Immature natural killer cell (primary cell): ENCODE measurements around the gene IL33. TPM values are rescaled to one million over a fixed set of nuclear protein-coding genes. Genes with fewer than 3 reads are reported as not detected.

Experiments
- DNase-seq, 3 donors: peaks; one replicate each; pipeline ENCODE4 v3.0.0; 2022; ENCODE audit warnings: mixed read lengths in 1 of 3
- H3K27ac Mint-ChIP-seq, 6 donors: one replicate each; pipeline ENCODE4 v1.8.0; 2020; ENCODE audit warnings: mixed read lengths in 6 of 6, mild to moderate bottlenecking in 5 of 6, inconsistent platforms in 4 of 6, moderate library complexity in 3 of 6
- H3K27me3 Mint-ChIP-seq, 3 donors: one replicate each; pipeline ENCODE4 v1.8.0; 2020 to 2021; ENCODE audit warnings: low read depth in 3 of 3, mild to moderate bottlenecking in 3 of 3, mixed read lengths in 3 of 3, moderate library complexity in 3 of 3, inconsistent platforms in 1 of 3
- H3K36me3 Mint-ChIP-seq, 3 donors: one replicate each; pipeline ENCODE4 v1.8.0; 2020; ENCODE audit warnings: mixed read lengths in 3 of 3, inconsistent platforms in 2 of 3, mild to moderate bottlenecking in 2 of 3
- H3K4me1 Mint-ChIP-seq, 2 donors: one replicate each; pipeline ENCODE4 v1.8.0; 2020; ENCODE audit warnings: inconsistent platforms in 2 of 2, mild to moderate bottlenecking in 2 of 2, mixed read lengths in 2 of 2, moderate library complexity in 1 of 2
- H3K4me3 Mint-ChIP-seq, 5 donors: one replicate each; pipeline ENCODE4 v1.8.0; 2020; ENCODE audit warnings: mild to moderate bottlenecking in 5 of 5, mixed read lengths in 5 of 5, inconsistent platforms in 3 of 5, moderate library complexity in 3 of 5
- H3K9me3 Mint-ChIP-seq, 6 donors: one replicate each; pipeline ENCODE4 v1.8.0; 2020; ENCODE audit warnings: mild to moderate bottlenecking in 6 of 6, mixed read lengths in 6 of 6, inconsistent platforms in 4 of 6, moderate library complexity in 3 of 6
- polyA plus RNA-seq, 3 donors: library from polyadenylated mRNA; unstranded; fragments of 300-500 nt; fragmentation: Illumina TruSeq; gene quantifications; one replicate each; pipeline ENCODE4 v1.2.3, GENCODE V29; 2021

Gene IL33
- polyA plus RNA-seq, 3 donors from 2014 or later = not detected

DNA sequence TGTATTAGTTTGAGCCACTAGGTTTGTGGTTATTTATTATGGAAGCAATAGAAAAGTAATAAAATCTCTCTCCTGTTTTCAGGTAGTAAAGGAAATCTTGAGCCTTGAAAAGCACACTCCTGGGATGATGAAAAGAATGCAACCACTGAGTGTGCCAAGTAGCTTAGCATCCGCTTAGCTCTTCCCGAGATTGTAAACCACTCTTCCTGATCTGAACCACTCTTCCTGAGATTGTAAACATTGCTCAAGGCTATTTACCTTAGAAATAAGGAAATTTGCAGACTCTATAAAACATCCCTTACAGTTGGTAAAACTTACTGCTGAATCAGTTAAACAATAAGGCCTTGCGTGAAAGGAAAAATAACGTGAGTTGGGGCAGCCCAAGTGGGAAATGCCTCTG, 17.4 kb upstream of the IL33 start:
- Mint-ChIP-seq H3K27ac (no peak overlapping the region), H3K36me3 (no peaks in the 10 kb centered on the region), H3K4me3 (no peak overlapping the region), H3K9me3 (no peaks in the 10 kb centered on the region), H3K4me1 (no peaks in the 10 kb centered on the region), H3K27me3 (peaks cover 0 to 3% (median 2%) of the 10 kb centered on the region in 3 donors)
- no peak for DNase-seq

DNA sequence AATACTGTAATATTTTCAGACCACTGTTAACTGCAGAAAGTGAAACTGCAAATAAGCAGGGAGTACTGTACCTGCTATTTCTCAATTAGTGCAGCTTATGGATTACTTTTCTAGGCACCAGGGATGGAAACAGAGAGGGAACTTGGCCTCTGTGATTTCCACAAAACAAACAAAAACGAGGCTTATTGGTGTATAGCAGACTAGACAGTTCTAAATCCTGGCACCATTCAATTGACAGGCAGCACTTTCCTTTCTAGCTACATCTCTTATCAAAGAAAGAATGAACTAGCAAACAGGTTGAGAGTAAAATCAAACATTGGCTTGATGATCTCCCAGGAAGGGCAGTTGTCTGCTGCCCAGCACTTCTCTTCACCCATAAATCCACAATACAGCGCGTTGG, 16.0 kb upstream of the IL33 start:
- peaks cover 0 to 6% (median 2%) of the 10 kb centered on the region in 3 donors for H3K27me3 Mint-ChIP-seq
- no peak overlapping the region for H3K27ac Mint-ChIP-seq
- no peaks in the 10 kb centered on the region for H3K36me3 Mint-ChIP-seq
- no peaks in the 10 kb centered on the region for H3K4me1 Mint-ChIP-seq
- no peaks in the 10 kb centered on the region for H3K9me3 Mint-ChIP-seq
- DNase-seq = no peak
- H3K4me3 Mint-ChIP-seq = no peak overlapping the region

DNA sequence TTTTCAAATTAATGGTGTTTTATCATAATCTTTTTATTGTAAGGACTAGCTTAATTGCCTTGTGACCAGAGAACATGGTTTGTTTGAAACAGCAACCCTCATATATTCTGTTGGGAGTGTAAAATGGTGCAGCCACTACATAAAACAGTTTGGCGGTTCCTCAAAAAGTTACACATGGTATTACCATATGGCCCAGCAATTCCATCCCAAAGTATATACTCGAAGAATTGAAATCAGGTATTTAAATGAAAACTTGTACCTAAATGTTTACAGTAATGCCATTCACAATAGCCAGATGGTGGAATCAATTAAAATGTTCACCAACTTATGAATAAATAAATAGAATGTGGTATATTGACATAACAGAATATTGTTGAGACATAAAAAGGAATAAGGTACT, 14.8 kb upstream of the IL33 start:
- H3K9me3 Mint-ChIP-seq = no peaks in the 10 kb centered on the region
- peaks cover 1 to 15% (median 2%) of the 10 kb centered on the region in 3 donors for H3K27me3 Mint-ChIP-seq
- no peak overlapping the region for H3K27ac Mint-ChIP-seq
- no peaks in the 10 kb centered on the region for H3K4me1 Mint-ChIP-seq
- DNase-seq = no peak
- H3K36me3 Mint-ChIP-seq = no peaks in the 10 kb centered on the region
- H3K4me3 Mint-ChIP-seq = no peak overlapping the region

DNA sequence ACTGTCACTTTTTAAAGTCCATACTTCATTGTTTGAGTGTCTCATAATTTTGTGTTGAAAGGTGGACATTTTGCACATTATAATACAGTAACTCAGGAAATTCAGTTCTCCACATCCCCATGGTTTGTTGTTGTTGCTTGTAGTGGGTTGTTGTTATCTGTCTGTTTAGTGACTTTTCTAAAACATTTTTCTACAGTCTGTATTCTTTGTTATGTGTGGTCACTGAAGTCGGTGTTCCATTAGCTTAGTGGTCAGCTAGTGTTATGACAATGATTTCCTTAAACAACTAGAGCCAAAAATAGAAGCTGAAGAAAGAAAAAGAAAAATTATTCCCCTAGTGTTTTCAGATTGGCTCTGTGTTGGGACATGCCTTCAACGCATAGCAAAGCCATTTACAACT, 5.6 kb upstream of the IL33 start:
- H3K36me3 Mint-ChIP-seq = no peaks in the 10 kb centered on the region
- H3K27me3 Mint-ChIP-seq = peaks cover 1 to 12% (median 3%) of the 10 kb centered on the region in 3 donors
- no peaks in the 10 kb centered on the region for H3K4me1 Mint-ChIP-seq
- DNase-seq = no peak
- peaks cover 15 to 45% (median 24%) of the 10 kb centered on the region in 6 donors for H3K9me3 Mint-ChIP-seq
- H3K27ac Mint-ChIP-seq = no peak overlapping the region
- H3K4me3 Mint-ChIP-seq = no peak overlapping the region

DNA sequence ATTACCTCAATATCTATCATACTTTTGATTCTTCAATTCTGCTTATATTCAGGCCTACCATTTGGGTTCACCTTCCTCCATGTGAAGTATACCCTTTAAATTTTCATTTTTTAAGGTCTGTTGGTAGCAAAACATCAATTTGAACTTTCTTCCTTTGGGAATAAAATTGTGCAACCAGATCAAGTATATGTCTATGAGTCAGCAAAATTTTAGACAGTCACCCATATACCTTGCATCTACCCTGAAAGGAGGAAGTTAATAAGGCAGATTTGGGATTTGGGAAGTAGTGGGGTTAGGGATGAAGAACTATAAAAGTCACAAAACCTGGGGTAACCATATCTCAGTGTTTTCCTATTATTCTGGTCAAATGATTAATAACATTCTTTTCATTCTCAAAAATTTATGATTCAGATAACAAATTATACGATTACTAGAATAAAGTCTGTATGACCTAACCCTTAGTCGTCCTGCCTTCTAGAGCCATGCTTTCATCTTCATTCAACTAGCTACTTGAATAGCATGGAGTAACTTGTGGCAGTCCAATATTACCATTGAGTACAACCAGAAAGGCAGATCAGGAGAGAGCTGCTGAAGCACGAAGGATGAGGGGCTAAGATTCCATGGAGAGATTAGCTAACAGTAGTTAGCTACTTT, 2.8 kb upstream of the IL33 start:
- Mint-ChIP-seq H3K4me1 (no peaks in the 10 kb centered on the region), H3K27me3 (peaks cover 2 to 12% (median 5%) of the 10 kb centered on the region in 3 donors), H3K9me3 (peaks cover 15 to 32% (median 21%) of the 10 kb centered on the region in 6 donors), H3K4me3 (no peak overlapping the region), H3K36me3 (no peaks in the 10 kb centered on the region), H3K27ac (no peak overlapping the region)
- no peak for DNase-seq

DNA sequence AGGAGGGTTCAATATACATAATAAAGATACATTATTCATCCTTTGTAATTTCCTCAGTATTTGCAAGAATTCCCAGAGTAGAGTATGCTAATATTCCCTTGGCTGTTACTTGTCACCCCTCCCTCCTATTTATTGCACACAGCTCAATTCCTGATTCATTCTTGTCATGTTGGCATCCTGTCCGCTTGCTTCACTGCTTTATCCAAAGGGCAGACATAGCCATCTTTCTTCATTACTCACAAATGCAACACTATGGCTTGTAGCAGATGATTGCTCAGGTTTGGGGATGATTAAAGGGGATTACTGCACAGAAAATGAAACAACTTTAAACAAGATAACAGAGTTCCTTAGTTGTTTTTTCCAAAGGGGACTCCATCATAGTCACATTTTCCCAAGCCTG, 1.2 kb upstream of the IL33 start:
- Mint-ChIP-seq H3K27ac (no peak overlapping the region), H3K4me1 (no peaks in the 10 kb centered on the region), H3K27me3 (peaks cover 4 to 17% (median 7%) of the 10 kb centered on the region in 3 donors), H3K36me3 (no peaks in the 10 kb centered on the region), H3K4me3 (no peak overlapping the region), H3K9me3 (peaks cover 7 to 19% (median 13%) of the 10 kb centered on the region in 6 donors)
- no peak for DNase-seq

DNA sequence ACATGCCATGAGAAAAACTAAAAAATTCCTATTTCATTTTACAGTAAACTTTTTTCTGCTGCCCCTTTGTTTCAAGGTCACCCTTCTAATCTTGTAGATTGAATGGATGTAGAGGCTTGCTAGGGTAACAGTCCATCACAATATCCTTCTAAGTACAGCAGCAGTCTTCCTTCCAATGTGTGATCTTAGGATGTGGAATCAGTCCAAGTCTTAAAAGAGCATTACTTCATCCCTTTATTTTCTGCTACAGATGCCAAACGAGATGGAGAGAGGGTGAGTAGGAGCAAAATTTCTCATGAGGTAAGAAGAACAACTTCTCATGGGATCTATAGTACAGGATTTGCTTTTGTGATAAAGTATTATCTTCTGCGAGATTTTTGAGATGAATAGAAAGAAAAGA, 704 bp upstream of the IL33 start:
- peaks cover 4 to 14% (median 10%) of the 10 kb centered on the region in 6 donors for H3K9me3 Mint-ChIP-seq
- H3K36me3 Mint-ChIP-seq = no peaks in the 10 kb centered on the region
- H3K4me1 Mint-ChIP-seq = no peaks in the 10 kb centered on the region
- no peak for DNase-seq
- no peak overlapping the region for H3K27ac Mint-ChIP-seq
- H3K27me3 Mint-ChIP-seq = peaks cover 4 to 17% (median 5%) of the 10 kb centered on the region in 3 donors
- H3K4me3 Mint-ChIP-seq = no peak overlapping the region

DNA sequence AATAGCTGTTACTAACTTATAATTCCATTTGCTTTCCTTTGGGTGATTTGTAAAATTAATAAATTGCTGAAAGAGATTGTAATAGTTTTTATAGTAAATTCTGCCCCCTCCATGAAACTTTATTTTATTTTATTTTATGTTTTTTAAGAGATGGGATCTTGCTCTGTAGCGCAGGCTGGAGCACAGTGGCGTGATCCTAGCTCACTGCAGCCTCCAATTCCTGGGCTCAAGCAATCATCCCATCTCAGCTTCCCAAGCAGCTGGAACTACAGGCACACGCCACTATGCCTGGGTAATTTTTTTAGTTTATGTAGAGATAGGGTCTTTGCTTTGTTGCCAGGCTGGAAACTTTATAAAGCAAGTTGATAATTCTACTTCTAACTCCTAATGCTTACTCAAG, 395 bp downstream of the IL33 start:
- Mint-ChIP-seq H3K4me3 (no peak overlapping the region), H3K9me3 (peaks cover 0 to 7% (median 3%) of the 10 kb centered on the region in 6 donors), H3K27ac (no peak overlapping the region), H3K27me3 (peaks cover 4 to 18% (median 5%) of the 10 kb centered on the region in 3 donors), H3K36me3 (no peaks in the 10 kb centered on the region), H3K4me1 (no peaks in the 10 kb centered on the region)
- no peak for DNase-seq

DNA sequence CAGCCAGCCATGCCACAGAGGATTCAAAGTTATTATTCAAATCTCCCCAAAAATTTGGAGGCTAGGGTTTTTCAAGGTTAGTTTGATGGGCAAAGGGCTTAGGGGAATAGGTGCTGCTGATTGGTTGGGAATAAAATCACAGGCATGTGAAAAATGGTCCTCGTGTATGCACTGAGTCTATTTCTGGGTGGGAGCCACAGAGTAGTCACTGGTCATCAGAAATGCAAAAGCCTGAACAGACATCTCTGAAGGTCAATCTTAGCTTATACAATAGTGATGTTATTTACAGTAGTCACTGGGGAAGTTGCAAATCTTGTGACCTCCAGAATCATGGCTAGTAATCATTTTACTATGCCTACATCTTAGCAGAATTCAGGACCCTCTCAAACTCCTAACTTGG, 1.3 kb downstream of the IL33 start:
- Mint-ChIP-seq H3K4me1 (no peaks in the 10 kb centered on the region), H3K4me3 (no peak overlapping the region), H3K27ac (no peak overlapping the region), H3K27me3 (peaks cover 6 to 18% (median 7%) of the 10 kb centered on the region in 3 donors), H3K9me3 (peaks cover 0 to 7% (median 1%) of the 10 kb centered on the region in 6 donors), H3K36me3 (no peaks in the 10 kb centered on the region)
- no peak for DNase-seq

DNA sequence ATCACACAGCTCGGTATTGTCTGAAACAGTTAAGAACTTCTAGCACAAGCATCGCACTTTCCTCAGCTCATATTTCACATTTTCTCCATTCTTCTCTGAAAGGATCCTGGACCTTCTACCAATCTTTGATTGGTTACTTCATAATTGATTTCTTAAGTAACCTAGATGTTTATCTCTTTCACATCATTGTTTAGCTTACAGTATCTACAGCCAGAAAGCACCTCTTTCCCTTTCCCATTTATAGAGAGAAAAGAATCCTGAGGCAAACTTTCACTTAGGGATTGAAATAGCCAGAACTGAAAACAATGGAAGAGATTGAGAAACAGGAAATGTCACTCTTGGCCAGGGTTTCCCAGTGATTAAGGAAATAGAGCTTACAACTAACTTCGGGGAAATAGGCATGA, 2.5 kb downstream of the IL33 start:
- peaks cover 0 to 2% (median 0%) of the 10 kb centered on the region in 6 donors for H3K9me3 Mint-ChIP-seq
- peaks cover 6 to 18% (median 7%) of the 10 kb centered on the region in 3 donors for H3K27me3 Mint-ChIP-seq

DNA sequence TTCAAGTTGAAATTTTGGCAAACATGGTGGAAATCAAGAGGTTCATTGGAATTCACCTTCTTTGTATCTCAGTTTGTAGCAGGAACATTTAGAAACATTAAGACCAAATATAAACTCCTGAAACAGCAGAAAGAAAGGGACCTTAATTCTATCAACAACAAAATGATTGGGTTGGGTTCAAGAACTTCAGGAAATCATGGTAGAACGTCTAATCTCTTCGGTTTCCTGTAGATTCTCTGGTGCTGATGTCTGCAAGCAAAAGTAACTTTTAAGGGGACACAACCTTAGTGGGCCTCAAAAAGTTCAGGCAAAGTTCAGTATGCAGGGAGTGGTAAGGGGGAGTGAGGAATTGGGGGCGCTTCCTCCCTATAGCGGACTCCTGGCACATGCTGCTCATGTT, 3.4 kb downstream of the IL33 start:
- H3K27ac Mint-ChIP-seq = no peak overlapping the region
- peaks cover 0 to 2% (median 0%) of the 10 kb centered on the region in 6 donors for H3K9me3 Mint-ChIP-seq
- DNase-seq = no peak
- no peaks in the 10 kb centered on the region for H3K4me1 Mint-ChIP-seq
- H3K27me3 Mint-ChIP-seq = peaks cover 6 to 18% (median 7%) of the 10 kb centered on the region in 3 donors
- H3K36me3 Mint-ChIP-seq = no peaks in the 10 kb centered on the region
- no peak overlapping the region for H3K4me3 Mint-ChIP-seq

More for the DNA sequence above, 2.5 kb downstream of the IL33 start:
- DNase-seq = no peak
- Mint-ChIP-seq H3K4me3 (no peak overlapping the region), H3K36me3 (no peaks in the 10 kb centered on the region), H3K4me1 (no peaks in the 10 kb centered on the region), H3K27ac (no peak overlapping the region)

DNA sequence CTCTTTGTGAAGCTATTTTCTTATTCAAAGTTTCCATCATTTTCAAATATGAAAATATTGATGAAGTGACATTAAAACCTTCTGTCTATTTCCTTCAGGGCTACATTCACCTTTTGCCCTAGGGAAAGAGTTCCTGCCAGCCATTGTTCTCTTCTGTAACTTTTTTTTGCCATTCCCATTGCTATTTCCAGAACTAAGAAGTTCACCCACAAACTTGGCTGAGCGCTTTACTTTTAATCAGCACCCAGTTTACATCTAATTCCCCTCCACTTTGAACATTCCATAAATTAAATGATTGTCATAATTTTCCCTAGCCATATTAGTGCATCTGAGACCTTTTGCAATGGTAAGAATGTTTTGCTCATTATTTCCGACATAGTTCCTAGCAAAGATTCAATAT, 4.4 kb downstream of the IL33 start:
- Mint-ChIP-seq H3K36me3 (no peaks in the 10 kb centered on the region), H3K4me3 (no peak overlapping the region), H3K27ac (no peak overlapping the region), H3K9me3 (peaks cover 0 to 2% (median 0%) of the 10 kb centered on the region in 6 donors), H3K27me3 (peaks cover 6 to 12% (median 7%) of the 10 kb centered on the region in 3 donors), H3K4me1 (no peaks in the 10 kb centered on the region)
- no peak for DNase-seq

DNA sequence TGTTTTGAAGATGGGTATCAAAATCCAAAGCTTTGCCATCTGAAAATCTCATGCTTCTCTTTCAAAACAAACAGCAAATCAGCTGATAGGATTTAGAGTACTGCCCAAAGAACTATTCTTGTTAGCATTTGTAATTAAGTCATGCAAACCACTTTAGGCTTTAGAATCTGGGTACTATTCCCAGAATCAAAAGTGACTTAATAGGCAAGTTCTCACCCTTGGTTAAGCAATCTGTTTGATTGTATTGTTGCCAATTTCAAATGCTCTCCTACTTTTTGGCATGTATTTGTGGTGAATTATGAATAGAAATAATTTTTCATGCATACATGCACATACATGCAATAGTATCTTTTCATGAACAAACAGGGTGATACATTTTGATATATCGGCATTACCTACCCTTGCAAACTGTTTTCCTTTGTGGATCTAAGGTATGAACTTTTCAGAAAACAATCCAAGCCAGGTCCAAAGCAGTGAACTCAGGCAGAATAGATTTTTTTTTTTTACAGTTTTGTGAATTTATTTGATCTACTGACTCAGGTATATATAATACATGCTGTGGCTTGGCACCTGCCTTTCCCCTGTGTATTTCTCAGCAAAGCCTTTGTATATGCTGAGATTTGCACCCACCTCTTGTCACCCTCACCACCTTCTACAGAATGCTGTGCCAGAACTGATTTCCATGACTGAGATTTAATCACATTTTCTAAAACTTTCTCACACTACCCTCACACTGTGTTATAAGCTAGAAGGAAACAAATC, 9.0 kb downstream of the IL33 start:
- H3K9me3 Mint-ChIP-seq = no peaks in the 10 kb centered on the region
- no peaks in the 10 kb centered on the region for H3K4me1 Mint-ChIP-seq
- H3K27me3 Mint-ChIP-seq = peaks cover 2% of the 10 kb centered on the region in 3 donors
- H3K36me3 Mint-ChIP-seq = no peaks in the 10 kb centered on the region
- no peak overlapping the region for H3K4me3 Mint-ChIP-seq
- no peak for DNase-seq
- H3K27ac Mint-ChIP-seq = no peak overlapping the region

DNA sequence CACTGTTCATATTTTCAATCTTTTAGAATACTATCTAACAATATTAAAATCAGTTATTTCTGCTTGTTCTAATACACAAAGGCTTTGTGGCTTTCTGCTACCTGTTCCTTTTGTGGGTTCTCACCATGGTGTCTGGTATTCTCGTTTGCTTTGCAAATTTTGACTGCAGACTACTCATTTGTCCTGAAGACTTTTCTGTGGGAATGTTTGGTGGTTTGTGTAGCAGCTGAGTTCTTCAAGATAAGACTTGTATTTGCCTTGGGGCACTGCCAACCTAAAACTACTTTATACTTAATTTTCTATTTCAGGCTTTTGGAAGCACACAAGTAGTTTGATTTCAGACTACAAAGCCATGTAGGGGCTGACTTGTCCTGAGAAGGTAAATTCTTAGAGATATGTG, 11.1 kb downstream of the IL33 start:
- no peak for DNase-seq
- peaks cover 0 to 2% (median 2%) of the 10 kb centered on the region in 3 donors for H3K27me3 Mint-ChIP-seq
- no peaks in the 10 kb centered on the region for H3K36me3 Mint-ChIP-seq
- no peaks in the 10 kb centered on the region for H3K4me1 Mint-ChIP-seq
- no peak overlapping the region for H3K4me3 Mint-ChIP-seq
- H3K9me3 Mint-ChIP-seq = no peaks in the 10 kb centered on the region
- H3K27ac Mint-ChIP-seq = no peak overlapping the region
